Thyroid gland (tissue), 4 donors: ENCODE measurements around the gene MARK1. TPM values are rescaled to one million over a fixed set of nuclear protein-coding genes. Genes with fewer than 3 reads are reported as not detected.
A peak's percentile ranks its signal among the peaks of the same experiment; 100 is the strongest.

Experiments used
- DNase-seq, 2 donors: peaks; one replicate each; pipeline ENCODE4 v3.0.0-alpha.2; 2019
- H3K27ac ChIP-seq, 3 donors: fragments of 200-600 bp; sonication (generic); 1 replicate in 2 of 3; 2 replicates in 1 of 3; pipeline ENCODE4 v1.5.1; 2016 to 2019; ENCODE audit warnings: mild to moderate bottlenecking in 1 of 3, moderate library complexity in 1 of 3
- H3K27me3 ChIP-seq: fragments of 200-600 bp; sonication (generic); one replicate; pipeline ENCODE4 v1.5.1; 2019
- H3K36me3 ChIP-seq, 2 donors: fragments of 200-600 bp; sonication (generic); one replicate each; pipeline ENCODE4 v1.5.1; 2016 to 2019
- H3K4me1 ChIP-seq, 2 donors: fragments of 200-600 bp; sonication (generic); one replicate each; pipeline ENCODE4 v1.5.1; 2017 to 2019
- H3K4me3 ChIP-seq, 3 donors: fragments of 200-600 bp; sonication (generic); replicated peaks in 1 of 3; 1 replicate in 2 of 3; 2 replicates in 1 of 3; pipeline ENCODE4 v1.5.1; 2016; ENCODE audit warnings: mild to moderate bottlenecking in 1 of 3
- H3K9me3 ChIP-seq: fragments of 200-600 bp; sonication (generic); one replicate; pipeline ENCODE4 v1.5.1; 2017
- CTCF ChIP-seq, 6 experiments: fragments of 200-600 bp in 3 of 6; fragments of 450-650 bp in 3 of 6; sonication (generic) in 3 of 6; IDR thresholded peaks; one replicate each; pipeline ENCODE4 v1.5.1; 2016 to 2019; ENCODE audit warnings: antibody characterized with exemption in 6 of 6, mild to moderate bottlenecking in 2 of 6, inconsistent platforms in 1 of 6, moderate library complexity in 1 of 6
- POLR2A ChIP-seq, 2 donors: fragments of 450-650 bp; IDR thresholded peaks; one replicate each; pipeline ENCODE4 v1.6.1; 2017; ENCODE audit warnings: antibody characterized with exemption in 2 of 2, mild to moderate bottlenecking in 2 of 2, moderate library complexity in 1 of 2
- WGBS, 2 donors: methylation state at CpG; one replicate each; pipeline ENCODE4 v1.1.5; 2017; 5-methylcytosine and 5-hydroxymethylcytosine counted together
- intact Hi-C: fragments of 100-400 bp; cut with DNase I; formaldehyde crosslinking; loops from one replicate; pipeline ENCODE4 v1.15.1; 2023
- total RNA-seq, 4 donors: library from RNA; depleted of rRNA; stranded (reverse); fragments of >200 nt; gene quantifications; one replicate each; pipeline ENCODE4 v1.2.3, GENCODE V29; 2016

The MARK1 gene
- total RNA-seq, 4 donors from 2014 or later, result 10.9 to 21.2 (median 14.4) TPM

- WGBS, 2 donors, result 56 to 62% methylated on average over 3 of the region's 3 CpGs
- H3K36me3 ChIP-seq, result no peaks in the 10 kb centered on the region
- no peaks in the 10 kb centered on the region for H3K4me1 ChIP-seq
- intact Hi-C loops, result no loop called here
- H3K27ac ChIP-seq, result no peak overlapping the region
- TF ChIP-seq CTCF (IDR thresholded peaks at IDR 0.05) (peak in 2 of 6 experiments; percentile 28 to 30), POLR2A (IDR thresholded peaks at IDR 0.05) (no peak)
- DNase-seq, result peak; percentile 32 to 40
- no peaks in the 10 kb centered on the region for H3K27me3 ChIP-seq
- H3K9me3 ChIP-seq, result no peaks in the 10 kb centered on the region
- no peak overlapping the region for H3K4me3 ChIP-seq
Observed at GRCh38 chr1:220544901-220545303, 17.0 kb downstream of the MARK1 start.

- Histone ChIP-seq H3K9me3 (no peaks in the 10 kb centered on the region), H3K27me3 (no peaks in the 10 kb centered on the region), H3K4me1 (no peaks in the 10 kb centered on the region), H3K36me3 (no peaks in the 10 kb centered on the region), H3K27ac (no peak overlapping the region), H3K4me3 (no peak overlapping the region)
- 82 to 86% methylated on average over 6 of the region's 6 CpGs for WGBS, 2 donors
- intact Hi-C loops, result no loop called here
- no peak for TF ChIP-seq POLR2A (IDR thresholded peaks at IDR 0.05)
- TF ChIP-seq CTCF (IDR thresholded peaks at IDR 0.05), result no peak
- no peak for DNase-seq
Observed at GRCh38 chr1:220550811-220551399, 23.0 kb downstream of the MARK1 start.

GRCh38 chr1:220551718-220552117 is 23.8 kb downstream of the MARK1 start:
- Histone ChIP-seq H3K27me3 (no peaks in the 10 kb centered on the region), H3K4me3 (no peak overlapping the region), H3K36me3 (no peaks in the 10 kb centered on the region), H3K9me3 (no peaks in the 10 kb centered on the region), H3K27ac (no peak overlapping the region), H3K4me1 (no peaks in the 10 kb centered on the region)
- 94% methylated on average over 2 of the region's 2 CpGs for WGBS, 2 donors
- TF ChIP-seq CTCF (IDR thresholded peaks at IDR 0.05) (no peak), POLR2A (IDR thresholded peaks at IDR 0.05) (no peak)
- DNase-seq, result no peak
- intact Hi-C loops, result no loop called here

GRCh38 chr1:220552672-220553260 is 24.8 kb downstream of the MARK1 start:
- no peaks in the 10 kb centered on the region for H3K36me3 ChIP-seq
- intact Hi-C loops, result no loop called here
- no peaks in the 10 kb centered on the region for H3K4me1 ChIP-seq
- DNase-seq, result no peak
- TF ChIP-seq POLR2A (IDR thresholded peaks at IDR 0.05) (no peak), CTCF (IDR thresholded peaks at IDR 0.05) (no peak)
- 100% methylated on average over 1 of the region's 1 CpG for WGBS, 2 donors
- H3K9me3 ChIP-seq, result no peaks in the 10 kb centered on the region
- no peak overlapping the region for H3K4me3 ChIP-seq
- no peaks in the 10 kb centered on the region for H3K27me3 ChIP-seq
- H3K27ac ChIP-seq, result no peak overlapping the region

- intact Hi-C loops, result no loop called here
- DNase-seq, result no peak
Observed at GRCh38 chr1:220556641-220557040, 28.7 kb downstream of the MARK1 start.

More at GRCh38 chr1:220556641-220557040, 28.7 kb downstream of the MARK1 start:
- Histone ChIP-seq H3K4me3 (no peak overlapping the region), H3K9me3 (peaks cover 3% of the 10 kb centered on the region), H3K27me3 (no peaks in the 10 kb centered on the region), H3K27ac (no peak overlapping the region), H3K4me1 (no peaks in the 10 kb centered on the region), H3K36me3 (no peaks in the 10 kb centered on the region)
- TF ChIP-seq POLR2A (IDR thresholded peaks at IDR 0.05) (no peak), CTCF (IDR thresholded peaks at IDR 0.05) (no peak)
